Aorta (tissue), 5 donors: Measurements from ENCODE around the gene CBY3. TPM values are rescaled to one million over a fixed set of nuclear protein-coding genes. Genes with fewer than 3 reads are reported as not detected.

Source experiments
- ATAC-seq: fragments of 200-7000 bp; cut with Tn5 transposase; one replicate; pipeline ENCODE4 v1.9.1; 2022; ENCODE audit warnings: moderate library complexity; ENCODE audit not compliant: low FRiP score
- DNase-seq, 2 donors: peaks; one replicate each; pipeline ENCODE4 v3.0.0-alpha.2; 2020
- H3K27ac ChIP-seq, 2 donors: one replicate each; pipeline ENCODE4 v1.5.1; 2013; ENCODE audit warnings: low read length in 2 of 2, mild to moderate bottlenecking in 2 of 2, moderate library complexity in 2 of 2, control low read depth in 1 of 2, inconsistent platforms in 1 of 2, low read depth in 1 of 2
- H3K27me3 ChIP-seq, 2 donors: one replicate each; pipeline ENCODE4 v1.6.1; 2013; ENCODE audit warnings: control low read depth in 1 of 2, low read length in 1 of 2, mild to moderate bottlenecking in 1 of 2, moderate library complexity in 1 of 2; ENCODE audit not compliant: insufficient read depth in 2 of 2, control insufficient read depth in 1 of 2
- H3K36me3 ChIP-seq, 2 donors: one replicate each; pipeline ENCODE4 v1.6.1; 2013; ENCODE audit warnings: control low read depth in 1 of 2, low read length in 1 of 2, mild to moderate bottlenecking in 1 of 2; ENCODE audit not compliant: insufficient read depth in 2 of 2, control insufficient read depth in 1 of 2
- H3K4me1 ChIP-seq, 2 donors: one replicate each; pipeline ENCODE4 v1.6.1; 2013; ENCODE audit warnings: low read length in 2 of 2, control low read depth in 1 of 2, mild to moderate bottlenecking in 1 of 2, moderate library complexity in 1 of 2; ENCODE audit not compliant: insufficient read depth in 2 of 2, control insufficient read depth in 1 of 2
- H3K4me3 ChIP-seq, 2 donors: one replicate each; pipeline ENCODE4 v1.5.1; 2013; ENCODE audit warnings: low read length in 2 of 2, control low read depth in 1 of 2, mild to moderate bottlenecking in 1 of 2
- H3K9me3 ChIP-seq: one replicate; pipeline ENCODE4 v1.6.1; 2013; ENCODE audit warnings: mild to moderate bottlenecking, low read length; ENCODE audit not compliant: control insufficient read depth
- WGBS, 2 donors: extraction: QIAGEN DNeasy Blood & Tissue Kit; methylation state at CpG; one replicate each; pipeline ENCODE4 v1.1.7; 2013; 5-methylcytosine and 5-hydroxymethylcytosine counted together
- intact Hi-C, 2 donors: fragments of 100-400 bp; cut with DNase I; formaldehyde crosslinking; loops; one replicate each; pipeline versions ENCODE4 v1.14.2 to v1.15.0; 2022
- long read RNA-seq, 2 donors: library from polyadenylated mRNA; unstranded; transcript quantifications; one replicate each; pipeline ENCODE4 v2.0.0, GENCODE V29; 2020 to 2021
- polyA plus RNA-seq, 2 donors: library from polyadenylated mRNA; stranded (reverse); fragments of 200-250 nt; gene quantifications; one replicate each; pipeline ENCODE4 v1.2.3, GENCODE V29; 2013
- total RNA-seq, 2 donors: library from RNA; stranded (reverse); fragmentation: NEBNext Ultra II Directional; extraction: Animal tissue kit (Norgen Biotek cat#: 25700); gene quantifications; one replicate each; pipeline ENCODE4 v1.2.1, GENCODE V29; 2021
- donor health status: healthy with polysubstance abuse.
- donor health status: Bipolar disorder and iron deficiency.
- donor health status: DM: no; HTN: no; CAD: no.
- donor health status: DM: no; HTN: no; CAD: no.
- donor health status: DM: yes; HTN: yes; CAD: no.

The CBY3 gene
- not detected for total RNA-seq
- polyA plus RNA-seq, result not detected
- long read RNA-seq, donor 1, result 0 reads
- long read RNA-seq, donor 2, partial matches to known transcripts, result 0 of 2 reads
- long read RNA-seq, donor 2, other reads (novel, unspliced or antisense), result 2 of 2 reads

DNA sequence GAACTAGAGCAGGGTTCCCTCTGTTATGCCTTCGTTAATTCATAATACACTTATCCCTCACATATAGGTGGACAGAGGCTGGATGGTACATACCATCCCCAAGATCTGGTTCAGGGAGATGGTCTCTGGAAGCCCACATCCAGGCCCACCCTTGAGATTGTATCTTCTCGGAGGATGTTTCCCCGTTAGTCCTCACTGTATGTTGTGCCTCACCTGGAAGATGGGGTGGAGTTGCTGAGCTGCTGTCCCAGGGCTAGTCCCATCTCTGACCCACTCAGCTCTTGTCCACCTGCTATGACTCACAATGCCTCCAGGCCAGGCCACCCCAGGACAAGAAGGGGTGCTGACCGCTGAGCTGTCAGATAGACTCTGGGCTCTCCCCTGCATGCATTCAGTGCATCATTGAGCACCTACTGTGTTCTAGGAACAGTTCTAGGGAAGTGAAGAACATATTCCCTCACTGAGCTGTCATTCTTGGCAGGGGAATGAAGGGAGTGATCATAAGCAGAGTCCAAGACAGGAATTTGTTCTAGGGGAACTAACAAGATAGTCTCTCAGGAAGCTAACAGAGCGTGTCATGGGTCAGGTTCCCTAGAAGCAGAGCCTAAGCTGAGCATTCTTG is at the start of gene CBY3:
Gene CBY3 (minus strand): TSS at position 255 of the 622 bp plus-strand sequence. CDS start 116 bp downstream, at position 139.
- Histone ChIP-seq H3K4me1 (no peaks in the 10 kb centered on the region), H3K9me3 (no peaks in the 10 kb centered on the region), H3K27ac (no peak within 1 kb of the TSS), H3K4me3 (no peak within 1 kb of the TSS), H3K36me3 (no peaks in the 10 kb centered on the region), H3K27me3 (no peaks in the 10 kb centered on the region)
- 94 to 95% methylated on average over 5 of the region's 5 CpGs for WGBS, 2 donors
- DNase-seq (no peak), ATAC-seq (no peak)
- intact Hi-C loops, result no loop called here

DNA sequence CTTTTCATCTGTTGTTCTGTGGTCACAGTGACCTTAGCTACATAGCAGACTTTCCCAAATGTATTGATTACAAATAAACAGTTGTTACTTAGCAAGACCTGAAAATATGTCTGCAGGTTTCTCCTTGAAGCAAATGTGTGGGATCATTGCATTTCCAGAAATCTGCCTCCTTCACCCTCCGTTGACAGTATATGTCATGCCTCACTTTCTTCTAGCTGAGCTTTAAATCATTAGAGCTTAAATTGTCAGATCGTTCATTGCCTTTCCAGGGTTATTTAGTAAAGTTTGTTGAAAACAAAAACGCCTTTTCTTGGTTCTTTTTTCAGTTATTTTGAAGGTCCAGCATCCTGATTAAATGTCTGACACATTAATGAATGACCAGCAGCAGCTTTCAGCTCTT is 49.5 kb upstream of the CBY3 start:
- 68 to 73% methylated on average over 3 of the region's 3 CpGs for WGBS, 2 donors
- intact Hi-C loops, result no loop called here
- no peak overlapping the region for H3K4me3 ChIP-seq

DNA sequence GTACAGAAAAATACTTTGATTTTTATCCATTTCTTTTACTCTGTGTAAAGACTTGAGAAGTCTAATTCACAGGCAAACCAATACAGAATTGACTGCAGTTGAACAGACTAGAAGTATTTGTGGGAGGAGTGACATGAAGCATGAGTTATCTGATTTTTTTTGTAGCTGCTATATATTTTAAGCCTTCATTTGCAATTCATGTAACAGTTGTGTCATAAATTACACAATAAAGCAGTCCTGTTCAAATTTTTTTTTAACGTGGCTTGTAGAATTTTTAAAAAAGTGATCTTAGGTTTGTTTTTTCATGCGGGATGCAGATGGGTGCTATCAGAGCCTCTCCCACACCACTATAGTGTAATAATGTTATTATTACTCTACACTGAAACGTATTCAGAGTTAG is 48.9 kb upstream of the CBY3 start:
- no peak for DNase-seq
- 68 to 70% methylated on average over 3 of the region's 3 CpGs for WGBS, 2 donors
- no peak for ATAC-seq
- H3K4me1 ChIP-seq, result no peaks in the 10 kb centered on the region
- peaks cover 0 to 8% of the 10 kb centered on the region in 2 donors for H3K36me3 ChIP-seq
- intact Hi-C loops, result loop anchor here in 1 of 2 donors (10.0 kb wide), 1 partner anchor 65 kb away; the partner anchor contains the start of gene LTC4S
- no peak overlapping the region for H3K27ac ChIP-seq
- no peak overlapping the region for H3K4me3 ChIP-seq
- H3K9me3 ChIP-seq, result no peaks in the 10 kb centered on the region
- H3K27me3 ChIP-seq, result no peaks in the 10 kb centered on the region

More for the DNA sequence above, 49.5 kb upstream of the CBY3 start:
- Histone ChIP-seq H3K27me3 (no peaks in the 10 kb centered on the region), H3K9me3 (no peaks in the 10 kb centered on the region), H3K36me3 (peaks cover 0 to 6% of the 10 kb centered on the region in 2 donors), H3K4me1 (no peaks in the 10 kb centered on the region), H3K27ac (no peak overlapping the region)
- DNase-seq (no peak), ATAC-seq (no peak)

DNA sequence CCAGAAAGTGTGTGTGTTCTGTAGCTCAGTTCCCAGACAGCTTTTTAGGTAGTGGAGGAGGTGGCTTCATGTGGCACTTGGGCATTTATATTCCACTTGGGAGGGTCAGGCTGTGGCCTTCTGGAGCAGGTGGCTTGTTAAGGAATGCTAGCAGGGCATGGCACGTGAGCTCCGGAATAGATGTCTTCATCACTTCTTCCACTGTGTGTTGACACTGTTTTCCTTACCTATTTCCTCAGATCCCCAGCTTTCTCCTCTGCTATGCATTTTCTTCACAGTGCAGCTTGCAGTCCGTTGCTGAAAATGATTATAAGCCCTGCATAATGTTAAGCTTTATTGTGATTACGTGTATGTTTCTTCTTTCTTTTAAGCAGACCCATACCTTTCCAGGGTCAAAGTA is 48.5 kb upstream of the CBY3 start:
- H3K27me3 ChIP-seq, result no peaks in the 10 kb centered on the region
- H3K4me3 ChIP-seq, result no peak overlapping the region
- DNase-seq, result no peak
- no peaks in the 10 kb centered on the region for H3K9me3 ChIP-seq
- H3K36me3 ChIP-seq, result peaks cover 3 to 10% of the 10 kb centered on the region in 2 donors
- WGBS, 2 donors, result 80 to 82% methylated on average over 4 of the region's 4 CpGs
- H3K27ac ChIP-seq, result no peak overlapping the region
- intact Hi-C loops, result loop anchor here in 1 of 2 donors (10.0 kb wide), 1 partner anchor 65 kb away; the partner anchor contains the start of gene LTC4S
- no peaks in the 10 kb centered on the region for H3K4me1 ChIP-seq
- no peak for ATAC-seq

DNA sequence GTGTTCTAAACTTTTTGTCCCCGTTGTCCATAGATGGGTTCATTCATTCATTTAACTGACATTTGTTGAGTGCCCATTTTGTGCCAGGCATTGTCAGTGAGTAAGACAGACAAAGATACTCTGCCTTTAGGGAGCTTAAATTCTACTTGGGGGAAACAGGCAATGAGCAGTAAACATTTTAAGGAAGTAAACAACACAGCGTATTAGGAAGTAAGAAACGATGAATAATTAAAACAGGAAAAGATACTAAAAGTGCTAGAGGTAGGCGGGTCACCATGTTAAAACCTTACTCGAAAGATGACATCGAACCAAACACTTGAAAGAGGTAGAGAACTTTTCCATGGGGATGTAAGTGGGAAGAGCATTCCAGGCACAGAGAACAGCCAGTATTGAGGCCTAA is 46.3 kb upstream of the CBY3 start:
- intact Hi-C loops, result loop anchor here in 1 of 2 donors (10.0 kb wide), 1 partner anchor 68 kb away; the partner anchor contains the start of gene LTC4S
- H3K27me3 ChIP-seq, result no peaks in the 10 kb centered on the region
- no peaks in the 10 kb centered on the region for H3K9me3 ChIP-seq
- peaks cover 12 to 14% of the 10 kb centered on the region in 2 donors for H3K36me3 ChIP-seq
- 90 to 91% methylated on average over 6 of the region's 6 CpGs for WGBS, 2 donors
- no peak for DNase-seq
- ATAC-seq, result no peak
- peak overlapping the region in 1 of 2 donors; percentile 57 for H3K27ac ChIP-seq
- H3K4me3 ChIP-seq, result no peak overlapping the region
- H3K4me1 ChIP-seq, result no peaks in the 10 kb centered on the region

DNA sequence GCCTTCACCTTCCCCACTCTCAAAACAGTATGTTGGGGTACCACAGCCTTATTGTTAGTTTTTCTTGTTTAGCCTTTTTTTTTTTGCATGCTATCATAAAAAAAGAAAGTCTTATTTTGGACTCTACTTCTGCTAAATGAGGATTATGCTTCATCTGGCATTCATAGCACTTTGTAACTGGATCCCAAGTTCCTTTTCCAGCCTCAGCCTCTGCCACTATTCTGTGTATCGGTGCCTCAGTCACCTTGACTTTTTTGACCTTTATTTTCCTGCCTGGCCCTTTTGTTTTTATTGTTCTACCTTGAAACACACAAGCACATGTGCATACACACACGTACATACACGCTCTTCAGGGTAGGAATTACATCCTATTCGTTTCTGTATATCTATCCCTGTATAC is 43.3 kb upstream of the CBY3 start:
- H3K4me3 ChIP-seq, result no peak overlapping the region
- no peak for DNase-seq
- no peak overlapping the region for H3K27ac ChIP-seq
- intact Hi-C loops, result loop anchor here in 1 of 2 donors (10.0 kb wide), 1 partner anchor 71 kb away; the partner anchor contains the start of gene LTC4S
- no peaks in the 10 kb centered on the region for H3K9me3 ChIP-seq
- ATAC-seq, result no peak
- no peaks in the 10 kb centered on the region for H3K4me1 ChIP-seq
- WGBS, 2 donors, result 90 to 91% methylated on average over 4 of the region's 4 CpGs
- H3K27me3 ChIP-seq, result no peaks in the 10 kb centered on the region
- H3K36me3 ChIP-seq, result peaks cover 17 to 22% of the 10 kb centered on the region in 2 donors

DNA sequence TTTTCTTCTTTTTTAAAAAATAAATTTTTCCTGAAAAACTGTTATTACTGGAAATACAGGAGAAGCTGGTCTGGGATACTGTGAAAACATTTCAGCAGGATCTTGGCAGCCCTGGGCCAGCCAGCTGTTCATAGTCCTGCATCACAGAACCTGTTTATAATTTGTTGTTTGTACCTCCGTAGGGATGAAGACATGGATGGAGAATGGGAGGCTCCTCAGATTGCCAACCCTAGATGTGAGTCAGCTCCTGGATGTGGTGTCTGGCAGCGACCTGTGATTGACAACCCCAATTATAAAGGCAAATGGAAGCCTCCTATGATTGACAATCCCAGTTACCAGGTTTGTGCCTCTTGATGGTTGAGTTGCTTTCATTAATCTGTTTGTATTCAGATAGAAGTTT is 39.4 kb upstream of the CBY3 start:
- peaks cover 17 to 25% of the 10 kb centered on the region in 2 donors for H3K36me3 ChIP-seq
- DNase-seq, result no peak

DNA sequence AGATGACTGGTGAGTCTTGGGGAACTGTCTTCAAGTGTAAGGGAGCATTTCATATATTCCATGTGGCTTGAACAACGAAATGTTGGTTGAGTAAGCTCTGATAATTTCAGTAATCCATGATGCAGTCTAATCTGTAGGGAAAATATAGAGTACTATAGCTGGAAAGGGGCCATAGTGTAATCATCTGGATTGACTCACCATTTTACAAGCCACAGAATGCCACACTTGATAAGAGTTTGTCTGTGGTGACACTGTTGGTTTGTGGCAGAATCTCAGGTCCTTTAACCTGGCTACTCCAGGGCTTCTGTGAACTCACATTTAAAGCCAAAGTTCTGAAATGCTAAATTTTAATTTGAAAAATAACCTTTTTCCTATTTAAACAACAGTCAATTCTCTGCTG is 35.5 kb upstream of the CBY3 start:
- DNase-seq, result no peak
- intact Hi-C loops, result no loop called here
- Histone ChIP-seq H3K27ac (no peak overlapping the region), H3K27me3 (no peaks in the 10 kb centered on the region), H3K4me3 (no peak overlapping the region), H3K36me3 (peaks cover 0 to 17% of the 10 kb centered on the region in 2 donors), H3K9me3 (no peaks in the 10 kb centered on the region), H3K4me1 (no peaks in the 10 kb centered on the region)
- 85 to 88% methylated on average over 1 of the region's 1 CpG for WGBS, 2 donors
- no peak for ATAC-seq

More for the DNA sequence above, 39.4 kb upstream of the CBY3 start:
- Histone ChIP-seq H3K9me3 (no peaks in the 10 kb centered on the region), H3K4me3 (no peak overlapping the region), H3K4me1 (no peaks in the 10 kb centered on the region), H3K27me3 (no peaks in the 10 kb centered on the region), H3K27ac (no peak overlapping the region)
- WGBS, 2 donors, result 87% methylated on average over 2 of the region's 2 CpGs
- ATAC-seq, result no peak
- intact Hi-C loops, result loop anchor here in 1 of 2 donors (10.0 kb wide), 1 partner anchor 75 kb away; the partner anchor contains the start of gene LTC4S
